CD4-positive, alpha-beta T cell treated with Interleukin-4 for 1 hour (primary cell): ENCODE measurements around the gene CASQ1.

Experiments used
- DNase-seq, 2 donors: peaks; one replicate each; pipeline ENCODE4 v3.0.0-alpha.2; 2020 to 2022

Gene CASQ1

DNA sequence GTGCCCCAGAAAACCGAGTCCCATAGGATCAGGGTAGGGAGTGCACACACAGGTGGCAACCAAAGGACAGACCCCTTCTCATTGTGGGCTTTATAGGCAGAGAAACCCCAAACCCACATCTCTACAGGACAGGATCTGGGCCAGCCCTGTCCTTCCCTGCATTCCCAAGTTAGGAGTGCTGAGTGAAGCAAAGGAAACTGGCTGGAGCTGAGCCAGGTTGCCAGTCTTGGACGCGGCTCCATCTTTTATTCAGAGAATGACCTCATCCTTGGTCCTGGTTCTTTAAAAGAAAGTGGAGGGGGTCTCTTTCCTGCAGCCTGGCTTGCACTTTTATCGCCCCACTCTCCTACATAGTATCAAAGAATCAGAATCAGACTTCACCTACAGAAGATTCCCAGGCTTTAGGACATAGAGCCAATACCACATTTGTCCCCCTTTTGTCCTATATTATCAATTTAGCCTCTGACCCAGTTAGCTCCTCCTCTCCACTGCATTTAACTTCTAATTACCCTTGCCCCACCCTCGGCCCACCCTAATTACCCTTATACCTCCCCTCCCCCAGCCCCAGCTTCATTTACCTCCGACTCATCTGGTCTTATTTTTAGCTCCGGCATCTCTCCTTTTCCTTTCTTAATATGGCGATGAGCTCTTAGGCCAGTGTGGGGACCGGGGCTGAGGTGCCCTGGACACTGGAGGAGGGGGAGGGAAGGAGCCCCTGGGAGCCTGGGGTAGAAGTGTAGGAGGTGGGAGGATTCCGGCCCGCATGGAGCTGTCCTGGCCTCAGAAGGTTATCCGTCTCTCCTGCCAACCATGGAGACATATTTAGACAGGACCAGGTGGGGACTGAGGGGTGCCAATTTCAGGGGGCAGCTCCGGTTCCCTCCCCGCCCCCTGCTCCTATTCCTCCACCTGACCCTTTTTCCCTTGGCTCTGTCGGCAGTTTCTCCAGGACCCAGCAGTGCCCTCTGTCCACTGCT is at the start of gene CASQ1:
Gene CASQ1, plus strand, starts transcription at position 927 of the 977 bp plus-strand sequence. CDS start 177 bp downstream, outside the sequence.
- DNase-seq: no peak

GRCh38 chr1:160143695-160144094 is 46.7 kb upstream of the CASQ1 start:
- no peak for DNase-seq

- DNase-seq: no peak
Measured at GRCh38 chr1:160144921-160145320, 45.5 kb upstream of the CASQ1 start.

GRCh38 chr1:160146107-160146506 is 44.3 kb upstream of the CASQ1 start:
- DNase-seq: no peak

DNA sequence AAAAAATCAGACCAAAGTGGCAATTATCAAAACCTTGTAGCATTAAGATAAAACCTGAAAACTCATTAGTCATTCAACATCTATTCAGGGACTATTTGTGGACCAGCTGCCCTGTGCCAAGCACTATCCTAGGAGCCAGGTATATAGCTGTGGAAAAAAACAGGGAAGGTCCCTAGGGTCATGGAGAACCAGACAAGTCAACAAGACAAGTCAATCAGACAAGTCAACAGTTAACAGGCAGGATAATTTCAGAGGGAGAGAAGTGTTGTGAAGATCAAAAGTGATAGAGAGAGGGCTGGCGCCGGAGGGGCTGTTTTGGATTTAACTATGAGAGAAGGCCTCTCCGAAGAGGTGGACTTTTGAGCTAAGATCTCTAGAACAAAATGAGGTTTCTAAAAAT is 42.3 kb upstream of the CASQ1 start:
- no peak for DNase-seq

DNA sequence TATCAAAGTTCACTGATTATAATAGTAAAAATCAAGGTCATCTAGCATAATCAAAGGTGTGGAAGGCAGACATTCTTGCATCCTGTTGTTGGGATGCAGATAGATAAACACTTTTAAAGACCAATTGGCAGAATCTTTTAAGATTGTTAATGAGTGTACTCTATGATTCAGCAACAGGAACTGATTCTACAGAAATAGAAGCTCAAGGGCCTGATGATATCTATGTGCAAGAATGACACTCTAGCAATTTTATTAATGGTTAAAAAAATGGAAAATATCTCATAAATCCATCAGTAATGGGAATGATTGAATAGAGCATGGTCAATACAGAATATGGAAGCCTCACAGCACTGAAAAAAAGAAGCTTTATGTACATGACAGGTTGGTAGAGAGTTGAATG is 41.1 kb upstream of the CASQ1 start:
- DNase-seq: no peak

- no peak for DNase-seq
Measured at GRCh38 chr1:160149716-160150115, 40.7 kb upstream of the CASQ1 start.

DNA sequence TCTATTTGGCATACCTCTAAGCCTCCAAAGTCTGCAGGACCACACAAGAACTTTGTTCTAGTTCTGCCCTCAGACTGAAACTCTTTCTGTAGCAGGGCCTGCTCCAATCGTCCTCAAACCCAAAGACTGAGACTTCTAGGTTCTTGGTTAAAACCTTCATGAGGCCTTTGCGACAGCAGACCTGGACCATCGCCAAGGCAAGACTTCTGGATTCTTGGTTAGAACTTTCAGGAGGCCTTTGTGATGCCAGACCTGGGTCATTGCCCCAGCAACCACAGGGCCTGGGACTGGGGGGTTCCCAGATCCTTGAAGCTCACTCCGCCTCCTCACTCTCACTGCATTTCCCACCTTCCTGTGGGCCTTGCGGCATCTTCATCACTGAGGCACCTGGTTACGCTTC is 39.1 kb upstream of the CASQ1 start, which contains the start of gene ATP1A4:
Gene ATP1A4, plus strand, starts transcription at position 301 of the 400 bp plus-strand sequence. CDS start 438 bp downstream, outside the sequence.
- DNase-seq: no peak

DNA sequence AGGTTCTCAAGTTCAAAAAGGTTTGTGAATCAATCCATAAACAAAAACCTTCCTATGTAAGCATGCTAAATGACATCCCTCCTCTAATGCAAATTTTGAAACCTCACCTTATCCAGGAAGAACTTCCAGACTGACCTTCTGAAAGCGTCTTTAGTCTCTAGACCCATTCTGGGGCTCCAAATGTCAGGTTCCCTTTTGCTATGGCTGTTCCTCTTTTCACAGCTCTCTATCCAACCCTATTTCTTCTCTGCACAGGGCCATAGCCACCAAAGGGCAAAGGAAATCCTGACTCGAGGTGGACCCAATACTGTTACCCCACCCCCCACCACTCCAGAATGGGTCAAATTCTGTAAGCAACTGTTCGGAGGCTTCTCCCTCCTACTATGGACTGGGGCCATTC is 35.6 kb upstream of the CASQ1 start:
- DNase-seq: no peak

GRCh38 chr1:160156361-160156760 is 34.0 kb upstream of the CASQ1 start:
- DNase-seq: no peak

DNA sequence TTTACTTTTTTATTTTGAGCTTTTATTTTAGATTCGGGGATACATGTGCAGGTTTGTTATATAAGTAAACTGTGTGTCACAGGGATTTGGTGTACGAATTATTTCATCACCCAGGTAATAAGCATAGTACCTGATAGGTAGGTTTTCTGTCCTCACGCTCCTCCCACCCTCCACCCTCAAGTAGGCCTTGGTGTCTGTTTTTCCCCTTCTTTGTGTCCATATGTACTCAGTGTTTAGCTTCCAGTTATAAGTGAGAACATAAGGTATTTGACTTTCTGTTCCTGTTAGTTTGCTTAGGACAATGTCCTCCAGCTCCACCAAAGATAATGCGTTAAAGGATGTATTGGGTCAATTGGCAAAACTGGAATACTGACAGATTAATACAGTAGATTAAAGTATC is 33.2 kb upstream of the CASQ1 start:
- DNase-seq: no peak

- DNase-seq: no peak
Measured at GRCh38 chr1:160158031-160158430, 32.3 kb upstream of the CASQ1 start.

GRCh38 chr1:160158534-160158933 is 31.8 kb upstream of the CASQ1 start:
- no peak for DNase-seq

- DNase-seq: no peak
Measured at GRCh38 chr1:160159846-160160245, 30.5 kb upstream of the CASQ1 start.

DNA sequence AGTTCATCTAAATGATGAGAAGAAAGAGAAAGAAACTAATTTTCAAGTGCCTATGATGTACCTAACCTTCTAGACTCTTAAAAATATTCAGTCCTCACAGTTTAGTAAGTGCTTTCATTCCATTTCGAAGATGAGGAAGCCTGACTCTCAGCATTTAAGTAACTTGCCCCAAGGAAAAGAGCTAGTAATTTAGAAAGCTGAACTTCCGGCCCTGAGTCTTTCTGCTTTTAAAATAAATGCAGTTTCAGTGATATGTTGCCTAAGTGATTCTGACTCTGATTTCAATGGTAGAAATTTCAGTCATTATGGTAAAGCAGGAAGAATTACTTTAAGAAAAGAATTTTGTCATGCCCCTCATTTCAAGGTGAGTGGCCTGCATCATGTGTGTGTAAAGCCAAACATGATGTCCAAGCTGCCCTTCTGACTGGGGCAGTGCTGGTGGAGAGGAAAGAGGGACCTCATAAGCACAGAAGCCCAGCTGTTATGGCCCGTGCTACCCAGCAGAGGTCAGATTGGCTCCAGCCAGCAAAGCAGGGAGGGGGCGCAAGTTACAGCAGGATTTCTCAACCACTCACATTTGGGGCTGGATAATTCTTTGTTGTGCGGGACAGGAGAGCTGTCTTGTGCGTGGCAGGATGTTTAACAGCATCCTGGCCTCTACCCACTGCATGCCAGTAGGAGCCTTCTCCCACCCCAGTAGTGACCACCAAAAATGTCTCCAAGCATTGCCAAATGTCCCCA is 28.2 kb upstream of the CASQ1 start:
- no peak for DNase-seq

GRCh38 chr1:160162931-160163330 is 27.4 kb upstream of the CASQ1 start:
- no peak for DNase-seq

DNA sequence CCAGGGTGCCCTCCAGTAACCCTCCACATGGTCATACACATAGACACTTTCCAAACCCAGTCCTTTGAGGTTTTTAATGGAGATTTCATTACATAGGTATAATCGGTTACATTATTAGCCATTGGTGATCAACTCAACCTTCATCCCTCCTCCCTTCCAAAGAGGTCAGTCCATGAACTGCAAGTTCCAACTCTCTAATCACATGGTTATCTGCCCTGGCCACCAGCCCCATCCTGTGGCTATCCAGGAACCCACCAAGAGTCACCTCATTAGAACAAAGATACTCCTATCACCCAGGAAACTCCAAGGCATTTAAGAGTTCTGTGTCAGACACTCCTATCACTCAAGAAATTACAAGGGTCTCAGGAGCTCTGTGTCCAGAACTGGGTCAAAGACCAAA is 26.8 kb upstream of the CASQ1 start:
- no peak for DNase-seq

GRCh38 chr1:160164121-160164520 is 26.3 kb upstream of the CASQ1 start:
- DNase-seq: no peak

DNA sequence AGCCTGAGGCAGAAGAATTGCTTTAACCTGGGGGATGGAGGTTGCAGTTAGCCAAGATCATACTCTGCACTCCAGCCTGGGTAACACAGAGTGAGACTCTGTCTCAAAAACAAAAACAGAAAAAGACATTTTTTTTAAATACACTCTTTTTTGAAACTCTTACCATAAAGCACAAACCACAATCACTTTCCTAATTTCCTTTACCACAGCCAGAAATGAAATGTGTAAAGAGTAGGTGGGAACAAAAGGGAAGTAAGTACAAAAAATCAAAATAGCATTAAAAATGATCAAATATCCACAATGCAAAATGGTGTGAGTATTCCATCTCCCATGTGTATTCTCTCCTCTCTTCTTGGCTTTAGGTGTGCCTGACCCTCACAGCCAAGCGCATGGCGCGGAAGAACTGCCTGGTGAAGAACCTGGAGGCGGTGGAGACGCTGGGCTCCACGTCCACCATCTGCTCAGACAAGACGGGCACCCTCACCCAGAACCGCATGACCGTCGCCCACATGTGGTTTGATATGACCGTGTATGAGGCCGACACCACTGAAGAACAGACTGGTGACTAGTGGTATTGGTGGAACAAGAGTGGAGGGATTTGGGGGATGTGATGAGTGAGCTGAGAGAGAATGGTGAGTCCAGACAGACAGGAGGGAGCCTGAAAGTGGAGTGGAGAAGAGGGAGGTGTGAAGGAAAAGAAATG is 24.1 kb upstream of the CASQ1 start:
- no peak for DNase-seq

- DNase-seq: no peak
Measured at GRCh38 chr1:160167056-160167455, 23.3 kb upstream of the CASQ1 start.

GRCh38 chr1:160167580-160167979 is 22.8 kb upstream of the CASQ1 start:
- DNase-seq: no peak

- DNase-seq: no peak
Measured at GRCh38 chr1:160168016-160168415, 22.4 kb upstream of the CASQ1 start.
